Measurements from ENCODE around the gene DCAF8.

Gene DCAF8

GRCh38 chr1:160206421-160207117, 55.8 kb downstream of the DCAF8 start:
- DNase-seq (ENCODE audit: extremely low read depth in 1 of 2, low read depth in 1 of 2) = no peak

- DNase-seq (ENCODE audit: extremely low read depth in 1 of 2, low read depth in 1 of 2) = peak; percentile 22 to 47
Measured at GRCh38 chr1:160206036-160206389, 56.3 kb downstream of the DCAF8 start.

GRCh38 chr1:160205242-160206035, 56.9 kb downstream of the DCAF8 start, which contains the start of gene PEA15:
Gene PEA15 (plus strand): TSS chr1:160205384. CDS start chr1:160211545, 6,161 bp downstream.
- peak; percentile 53 to 60 for DNase-seq (ENCODE audit: extremely low read depth in 1 of 2, low read depth in 1 of 2)

GRCh38 chr1:160204526-160205241, 57.7 kb downstream of the DCAF8 start:
- DNase-seq (ENCODE audit: extremely low read depth in 1 of 2, low read depth in 1 of 2) = no peak

- DNase-seq (ENCODE audit: extremely low read depth in 1 of 2, low read depth in 1 of 2) = no peak
Measured at GRCh38 chr1:160200786-160201185, 61.6 kb downstream of the DCAF8 start.

GRCh38 chr1:160197231-160197630, 65.1 kb downstream of the DCAF8 start:
- no peak for DNase-seq (ENCODE audit: extremely low read depth in 1 of 2, low read depth in 1 of 2)

- DNase-seq (ENCODE audit: extremely low read depth in 1 of 2, low read depth in 1 of 2) = no peak
Measured at GRCh38 chr1:160196143-160196542, 66.2 kb downstream of the DCAF8 start.

GRCh38 chr1:160194737-160195059, 67.7 kb downstream of the DCAF8 start:
- no peak for DNase-seq (ENCODE audit: extremely low read depth in 1 of 2, low read depth in 1 of 2)

- no peak for DNase-seq (ENCODE audit: extremely low read depth in 1 of 2, low read depth in 1 of 2)
Measured at GRCh38 chr1:160193832-160194736, 68.3 kb downstream of the DCAF8 start.

- peak; percentile 44 to 59 for DNase-seq (ENCODE audit: extremely low read depth in 1 of 2, low read depth in 1 of 2)
Measured at GRCh38 chr1:160193091-160193819, 69.1 kb downstream of the DCAF8 start.

- no peak for DNase-seq (ENCODE audit: extremely low read depth in 1 of 2, low read depth in 1 of 2)
Measured at GRCh38 chr1:160192234-160192633, 70.1 kb downstream of the DCAF8 start.

GRCh38 chr1:160191756-160192155, 70.6 kb downstream of the DCAF8 start:
- no peak for DNase-seq (ENCODE audit: extremely low read depth in 1 of 2, low read depth in 1 of 2)

- DNase-seq (ENCODE audit: extremely low read depth in 1 of 2, low read depth in 1 of 2) = no peak
Measured at GRCh38 chr1:160189649-160190625, 72.4 kb downstream of the DCAF8 start, which contains the start of gene CASQ1. Gene CASQ1 (plus strand): TSS chr1:160190575. CDS start chr1:160190752, 177 bp downstream.

- no peak for DNase-seq (ENCODE audit: extremely low read depth in 1 of 2, low read depth in 1 of 2)
Measured at GRCh38 chr1:160188341-160188740, 74.0 kb downstream of the DCAF8 start.

- no peak for DNase-seq (ENCODE audit: extremely low read depth in 1 of 2, low read depth in 1 of 2)
Measured at GRCh38 chr1:160187407-160187806, 74.9 kb downstream of the DCAF8 start.

- no peak for DNase-seq (ENCODE audit: extremely low read depth in 1 of 2, low read depth in 1 of 2)
Measured at GRCh38 chr1:160186729-160187128, 75.6 kb downstream of the DCAF8 start.

- DNase-seq (ENCODE audit: extremely low read depth in 1 of 2, low read depth in 1 of 2) = no peak
Measured at GRCh38 chr1:160186246-160186645, 76.1 kb downstream of the DCAF8 start.

- no peak for DNase-seq (ENCODE audit: extremely low read depth in 1 of 2, low read depth in 1 of 2)
Measured at GRCh38 chr1:160179336-160179735, 83.0 kb downstream of the DCAF8 start.

GRCh38 chr1:160178731-160179130, 83.6 kb downstream of the DCAF8 start:
- DNase-seq (ENCODE audit: extremely low read depth in 1 of 2, low read depth in 1 of 2) = no peak
